Adipose tissue (tissue), 3 donors: ENCODE results near the gene UBE2E2. TPM values are rescaled to one million over a fixed set of nuclear protein-coding genes. Genes with fewer than 3 reads are reported as not detected.

Experiments used
- H3K27ac ChIP-seq: one replicate; pipeline ENCODE4 v1.5.1; 2013; ENCODE audit warnings: low read depth, low read length
- WGBS, 3 donors: extraction: QIAGEN DNeasy Blood & Tissue Kit; methylation state at CpG; one replicate each; pipeline ENCODE4 v1.1.7; 2013; 5-methylcytosine and 5-hydroxymethylcytosine counted together
- polyA plus RNA-seq, 3 donors: library from polyadenylated mRNA; stranded (reverse); fragments of 200-250 nt; gene quantifications; one replicate each; pipeline ENCODE4 v1.2.3, GENCODE V29; 2013
- donor health status: healthy with polysubstance abuse.
- donor health status: Bipolar disorder and iron deficiency.
- donor health status: healthy.

Gene UBE2E2
- polyA plus RNA-seq, 3 donors, result 5.5 to 32.2 (median 24.3) TPM

DNA sequence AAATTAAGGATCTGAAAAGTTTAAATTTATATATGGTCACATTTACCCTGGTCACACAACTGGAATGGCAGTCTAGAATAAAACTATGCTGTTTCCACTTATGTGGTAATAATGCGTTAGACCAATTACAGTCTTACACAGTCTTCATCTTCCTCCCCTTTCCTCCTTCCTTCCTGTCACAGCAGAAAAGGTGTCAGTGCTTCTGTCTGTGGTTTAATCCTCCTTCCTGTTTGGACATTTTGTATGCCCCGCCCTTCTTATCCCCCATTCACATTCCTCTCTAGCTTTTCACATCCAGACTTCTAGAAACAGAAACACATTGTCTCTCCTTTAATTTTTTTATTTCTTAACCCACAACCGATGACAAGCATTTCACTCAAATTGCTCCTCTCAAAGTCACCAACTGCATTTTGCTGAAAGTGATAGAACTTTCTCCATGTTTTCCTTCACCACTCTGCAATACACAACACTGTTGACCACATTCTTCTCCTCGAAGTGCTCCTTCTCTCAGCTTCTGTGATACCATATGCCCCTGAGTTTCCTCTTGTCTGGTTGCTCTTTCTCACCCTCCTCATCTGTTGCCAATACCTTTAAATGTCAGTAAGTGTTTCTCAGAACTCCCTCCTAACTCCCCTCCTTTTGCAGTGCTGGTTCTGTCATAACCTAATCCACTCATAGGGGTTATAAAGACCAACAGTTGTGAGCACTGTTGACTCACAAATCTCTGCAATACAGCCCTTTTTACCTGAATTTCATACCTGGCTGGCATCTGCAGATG, 271.6 kb downstream of the UBE2E2 start:
- H3K27ac ChIP-seq, result no peak overlapping the region
- 67 to 85% (median 71%) methylated on average over 4 of the region's 4 CpGs for WGBS, 3 donors

DNA sequence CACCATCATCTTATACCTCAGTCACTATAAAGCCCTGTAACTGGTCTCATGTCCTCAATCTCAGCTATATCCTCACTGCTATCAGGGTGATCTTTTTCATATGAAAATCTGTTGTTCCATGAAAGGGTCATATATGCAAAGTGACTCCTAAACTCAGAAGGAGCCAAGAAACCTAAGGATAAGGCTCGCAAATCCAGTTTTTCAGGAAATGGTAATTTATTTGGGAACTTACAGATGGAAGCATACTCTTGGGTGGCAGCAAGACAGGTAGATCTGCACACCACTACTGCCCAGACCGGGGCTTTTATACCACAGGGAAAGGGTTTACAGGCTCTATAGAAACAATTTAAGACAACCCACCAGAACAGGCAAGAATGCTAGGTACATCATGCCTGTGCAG, 272.3 kb downstream of the UBE2E2 start:
- H3K27ac ChIP-seq, result no peak overlapping the region
- 84 to 96% (median 86%) methylated on average over 2 of the region's 2 CpGs for WGBS, 3 donors

DNA sequence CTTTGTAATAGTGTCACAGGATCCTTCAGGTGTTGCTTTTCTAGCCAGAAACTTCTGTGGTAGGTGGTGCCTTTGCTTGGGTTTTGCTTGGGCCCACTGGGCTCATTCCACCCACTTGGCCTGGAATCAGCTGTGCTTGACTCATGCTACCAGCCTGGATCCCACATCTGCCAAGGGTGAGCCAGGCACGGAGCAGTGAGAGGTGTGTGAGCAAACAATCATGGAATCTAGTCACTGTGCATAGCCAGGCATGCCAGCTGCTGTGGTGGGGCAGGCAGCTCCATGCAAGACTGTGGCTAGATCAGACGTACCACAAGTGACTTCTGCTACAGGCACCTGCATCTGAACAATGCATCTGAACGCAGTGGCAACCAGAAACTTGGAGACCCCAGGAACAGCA, 275.9 kb downstream of the UBE2E2 start:
- WGBS, 3 donors, result 92 to 100% (median 97%) methylated on average over 3 of the region's 3 CpGs
- no peak overlapping the region for H3K27ac ChIP-seq

DNA sequence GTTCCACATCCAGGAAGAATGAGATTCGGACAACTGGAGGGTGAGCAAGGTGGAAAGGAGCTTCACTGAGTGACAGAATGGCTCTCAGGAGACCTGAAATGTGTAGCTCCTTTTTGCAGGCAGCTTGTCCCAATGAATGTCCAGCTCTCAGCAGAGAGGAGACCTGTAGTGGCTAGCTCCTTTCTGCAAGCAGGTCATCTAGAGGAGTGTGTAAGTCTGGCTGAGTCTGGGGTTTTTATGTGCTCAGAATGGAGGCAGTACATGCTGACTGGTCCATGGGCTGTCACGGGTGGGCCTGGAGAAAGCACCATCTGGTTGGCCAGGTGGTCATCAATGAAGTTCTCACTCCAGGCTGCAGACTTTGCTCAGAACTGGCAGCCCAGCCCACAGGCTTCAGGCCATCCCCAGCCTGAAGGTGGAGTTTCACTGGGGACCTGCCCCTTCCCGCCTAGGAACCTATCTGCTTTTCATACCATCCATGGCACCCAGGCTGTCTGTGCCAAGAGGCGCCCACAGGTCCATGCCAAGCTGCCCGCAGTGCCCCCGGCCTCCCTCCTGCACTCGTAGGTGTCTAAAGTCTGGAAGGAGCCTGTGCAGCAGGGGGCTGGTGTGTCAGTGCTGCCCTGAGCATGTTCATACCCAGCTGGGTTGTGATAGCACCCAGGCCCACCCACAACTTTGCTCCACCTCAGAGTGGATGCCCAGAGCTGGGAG, 276.6 kb downstream of the UBE2E2 start:
- 89 to 98% (median 90%) methylated on average over 7 of the region's 7 CpGs for WGBS, 3 donors
- no peak overlapping the region for H3K27ac ChIP-seq

GRCh38 chr3:23480329-23480714, 277.2 kb downstream of the UBE2E2 start:
- WGBS, 3 donors, result 95 to 97% (median 95%) methylated on average over 8 of the region's 8 CpGs
- no peak overlapping the region for H3K27ac ChIP-seq

- 93 to 96% (median 95%) methylated on average over 5 of the region's 5 CpGs for WGBS, 3 donors
- no peak overlapping the region for H3K27ac ChIP-seq
Observed at GRCh38 chr3:23481011-23481615, 278.0 kb downstream of the UBE2E2 start.

GRCh38 chr3:23481616-23482278, 278.6 kb downstream of the UBE2E2 start:
- 53 to 71% (median 67%) methylated on average over 3 of the region's 3 CpGs for WGBS, 3 donors

GRCh38 chr3:23484386-23484785, 281.3 kb downstream of the UBE2E2 start:
- WGBS, 3 donors, result 82 to 96% (median 83%) methylated on average over 4 of the region's 4 CpGs
- no peak overlapping the region for H3K27ac ChIP-seq

More at GRCh38 chr3:23481616-23482278, 278.6 kb downstream of the UBE2E2 start:
- H3K27ac ChIP-seq, result no peak overlapping the region

DNA sequence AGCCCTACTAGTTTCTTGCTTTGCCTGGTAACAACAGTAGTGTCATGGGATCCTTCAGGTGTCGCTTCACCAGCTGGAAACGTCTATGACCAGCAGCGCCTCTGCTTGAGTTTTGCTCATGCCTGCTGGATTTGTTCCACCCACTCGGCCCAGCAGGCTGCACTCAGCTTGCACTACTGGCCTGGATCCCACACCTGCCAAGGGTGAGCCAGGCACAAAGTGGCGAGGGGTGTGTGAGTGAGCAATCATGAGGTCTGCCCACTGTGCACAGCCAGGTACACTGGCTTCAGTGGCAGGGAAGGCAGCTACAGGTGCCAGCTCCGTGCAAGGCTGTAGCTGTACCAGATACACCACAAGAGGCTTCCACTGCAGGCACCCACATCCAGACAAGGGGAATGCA, 282.8 kb downstream of the UBE2E2 start:
- 94 to 97% (median 96%) methylated on average over 6 of the region's 6 CpGs for WGBS, 3 donors
- no peak overlapping the region for H3K27ac ChIP-seq

DNA sequence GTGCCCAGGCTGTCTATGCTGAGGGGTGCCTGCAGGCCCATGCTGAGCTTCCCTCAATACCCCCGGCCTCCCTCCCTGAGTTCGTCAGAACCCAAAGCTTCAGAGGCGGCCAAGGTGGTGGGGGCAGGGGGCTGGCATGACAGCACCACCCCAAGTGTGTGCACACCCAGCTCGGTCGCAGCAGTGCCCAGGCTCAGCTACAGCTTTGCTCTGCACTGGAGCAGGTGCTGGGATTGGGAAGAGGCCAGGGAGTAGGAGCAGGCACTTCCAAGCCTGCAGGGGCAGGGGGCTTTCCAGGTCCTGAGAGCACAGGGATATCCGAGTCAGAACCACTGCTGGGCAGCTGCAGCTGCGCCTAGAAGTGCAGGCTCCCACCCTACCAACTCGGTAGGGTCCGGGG, 283.9 kb downstream of the UBE2E2 start:
- 96 to 98% (median 98%) methylated on average over 9 of the region's 9 CpGs for WGBS, 3 donors

GRCh38 chr3:23488618-23489017, 285.5 kb downstream of the UBE2E2 start:
- H3K27ac ChIP-seq, result no peak overlapping the region
- whole genome bisulfite sequencing, 3 donors, result 72 to 86% (median 85%) methylated on average over 3 of the region's 3 CpGs

More for the DNA sequence above, 283.9 kb downstream of the UBE2E2 start:
- no peak overlapping the region for H3K27ac ChIP-seq

DNA sequence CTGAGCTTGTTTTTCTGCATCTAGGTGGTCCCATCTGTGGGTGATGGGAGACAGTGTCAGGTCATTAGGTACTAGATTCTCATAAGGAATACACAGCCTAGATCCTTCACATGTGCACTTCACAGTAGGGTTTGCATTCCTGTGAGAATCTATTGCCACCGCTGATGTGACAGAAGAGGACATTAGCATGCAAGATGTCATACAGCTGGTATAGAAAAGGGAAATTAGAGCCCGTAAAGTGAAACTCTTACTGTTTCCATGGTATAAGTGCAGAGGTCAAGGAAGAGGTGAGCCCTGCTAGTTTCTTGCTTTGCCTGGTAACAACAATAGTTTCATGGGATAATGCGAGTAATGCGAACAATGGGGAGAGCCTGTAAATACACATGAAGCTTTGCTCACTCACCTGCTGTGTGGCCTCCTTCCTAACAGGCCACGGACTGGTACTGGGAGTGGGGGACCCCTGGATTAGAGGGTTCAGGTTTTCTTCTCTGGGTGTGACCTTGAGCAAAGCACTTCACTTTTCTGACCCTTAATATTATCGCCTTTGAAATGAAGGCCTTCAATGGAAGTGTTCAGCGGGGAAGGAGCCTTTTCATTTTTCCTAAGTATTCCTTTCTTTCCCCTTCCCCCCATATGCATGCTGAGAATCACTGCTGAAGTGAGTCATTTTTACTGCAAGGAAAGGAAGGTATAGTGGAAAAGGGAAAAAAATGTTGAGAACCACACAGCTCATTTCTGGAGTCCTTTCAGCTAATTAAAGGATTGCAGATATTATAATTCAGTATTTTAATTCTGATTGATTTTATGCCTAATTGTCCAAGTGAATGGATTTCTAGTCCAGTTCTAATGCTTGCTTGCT, 286.4 kb downstream of the UBE2E2 start:
- H3K27ac ChIP-seq, result no peak overlapping the region
- WGBS, 3 donors, result 94 to 98% (median 95%) methylated on average over 7 of the region's 7 CpGs

DNA sequence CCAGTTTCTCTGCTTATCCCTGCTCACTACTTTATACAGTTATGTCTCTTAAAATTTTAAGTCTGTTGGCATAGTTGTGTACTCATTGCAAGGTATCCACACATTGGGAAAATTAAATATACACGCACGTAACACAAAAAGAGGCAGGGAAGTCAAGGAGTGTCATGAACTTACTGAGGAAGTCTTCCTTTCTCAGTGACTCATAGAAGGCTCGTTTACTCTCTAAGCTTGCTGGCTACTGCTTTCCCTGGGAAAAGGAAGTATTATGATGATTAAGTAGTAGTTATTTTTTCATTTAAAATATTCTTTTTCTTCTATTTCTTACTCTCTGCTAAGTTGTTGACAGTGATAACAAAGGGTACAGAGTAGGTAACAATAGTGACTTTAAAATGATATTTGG, 287.3 kb downstream of the UBE2E2 start:
- H3K27ac ChIP-seq, result no peak overlapping the region
- WGBS, 3 donors, result 42 to 71% (median 43%) methylated on average over 3 of the region's 3 CpGs

GRCh38 chr3:23492057-23492456, 288.9 kb downstream of the UBE2E2 start:
- no peak overlapping the region for H3K27ac ChIP-seq

- no peak overlapping the region for H3K27ac ChIP-seq
Observed at GRCh38 chr3:23493889-23494288, 290.8 kb downstream of the UBE2E2 start.

DNA sequence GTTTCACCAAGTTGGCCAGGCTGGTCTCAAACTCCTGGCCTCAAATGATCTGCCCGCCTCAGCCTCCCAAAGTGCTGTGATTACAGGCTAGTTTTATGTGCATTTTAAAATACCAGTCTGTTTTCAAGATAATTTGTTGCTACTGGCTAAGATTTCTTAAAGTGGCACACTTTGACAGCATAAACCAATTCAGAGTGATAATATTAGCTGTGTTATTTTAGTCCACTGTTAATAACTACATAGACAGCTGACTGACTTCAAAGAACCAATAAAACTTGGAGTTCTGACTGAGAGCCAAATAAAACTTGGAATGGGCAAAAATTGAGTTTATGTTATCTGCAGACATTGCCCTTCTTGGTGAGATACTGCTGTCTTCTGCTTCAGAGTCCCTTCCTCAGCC, 291.8 kb downstream of the UBE2E2 start:
- H3K27ac ChIP-seq, result no peak overlapping the region
- 91 to 100% (median 100%) methylated on average over 1 of the region's 1 CpG for WGBS, 3 donors

DNA sequence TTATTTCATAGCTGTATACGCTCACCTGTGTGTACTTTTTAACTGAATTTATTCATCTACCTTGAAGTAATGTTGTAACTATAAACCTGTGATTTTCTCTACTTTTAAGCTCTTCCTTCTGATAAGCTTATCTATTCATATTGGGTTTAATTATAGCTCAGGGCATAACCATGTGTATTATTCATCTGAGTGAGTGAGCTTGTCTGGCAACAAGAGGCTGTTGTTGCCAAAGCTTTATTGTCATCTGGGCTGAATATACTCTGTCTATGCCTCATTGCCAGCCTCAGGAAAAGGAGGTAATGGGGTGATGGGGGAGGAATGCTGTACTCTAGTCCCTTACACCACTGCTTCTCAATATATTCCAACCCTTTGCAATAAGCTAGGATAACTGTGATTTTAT, 292.4 kb downstream of the UBE2E2 start:
- no peak overlapping the region for H3K27ac ChIP-seq
- WGBS, 3 donors, result 94 to 97% (median 97%) methylated on average over 1 of the region's 1 CpG

- no peak overlapping the region for H3K27ac ChIP-seq
- 89 to 95% (median 90%) methylated on average over 1 of the region's 1 CpG for WGBS, 3 donors
Observed at GRCh38 chr3:23496165-23496564, 293.0 kb downstream of the UBE2E2 start.
